LHCN-M2 (cell line): ENCODE data around the gene CCNQ. TPM values are rescaled to one million over a fixed set of nuclear protein-coding genes. Genes with fewer than 3 reads are reported as not detected.
A peak's percentile ranks its signal among the peaks of the same experiment; 100 is the strongest.

Experiments used
- DNase-seq: peaks from one replicate; pipeline ENCODE4 v3.0.0-alpha.2; 2012; ENCODE audit warnings: low read depth
- total RNA-seq: library from RNA; depleted of rRNA; stranded (reverse); fragments of >200 nt; gene quantifications from 2 replicates; pipeline ENCODE4 v1.2.3, GENCODE V29; 2014

Gene CCNQ
- total RNA-seq, 1 experiment from 2014 or later = 40.1 TPM

DNA sequence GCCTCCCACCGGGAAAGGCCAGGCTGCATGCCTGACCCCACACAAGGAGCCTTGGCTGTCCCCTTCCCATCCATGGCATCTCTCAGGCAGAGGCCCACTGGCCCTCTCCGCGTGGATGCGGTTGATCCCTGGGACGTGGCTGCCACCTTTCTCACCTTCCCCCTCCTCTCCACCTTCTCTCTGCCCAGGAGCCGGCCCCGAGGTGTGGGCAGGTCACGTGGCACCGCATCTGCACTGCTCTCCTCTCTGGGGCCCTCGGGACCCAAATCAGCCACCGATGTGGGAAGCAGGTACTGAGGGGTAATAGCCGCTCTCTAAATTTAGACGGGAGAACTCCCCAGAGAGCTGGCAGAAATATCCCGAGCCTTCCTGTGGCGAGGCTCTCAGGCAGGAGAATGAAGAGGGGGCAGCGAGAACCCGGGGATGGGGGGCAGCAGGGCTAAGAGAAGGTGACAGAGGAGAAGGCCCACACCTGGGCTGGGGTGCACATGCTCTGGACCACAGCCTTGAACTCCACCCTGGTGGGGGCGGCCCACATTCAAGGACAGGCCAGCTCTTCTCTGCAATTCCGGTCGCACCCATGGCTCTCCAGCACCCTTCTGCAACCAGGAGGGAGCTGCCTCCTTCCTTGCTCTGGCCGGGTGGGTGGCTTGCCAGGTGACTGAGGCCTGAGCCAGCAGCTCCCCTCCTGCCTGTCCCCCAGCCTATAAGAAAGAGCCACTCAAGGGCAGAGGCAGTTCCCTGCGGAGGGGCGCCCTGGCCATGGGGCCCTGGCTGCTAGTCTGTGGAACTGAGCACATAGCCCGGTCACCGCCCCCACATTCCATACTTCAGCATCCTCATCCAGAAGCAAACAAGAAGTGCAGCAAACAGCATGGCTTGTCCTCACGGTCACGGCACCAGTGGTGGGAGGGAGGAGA, 38.4 kb upstream of the CCNQ start:
- no peak for DNase-seq

DNA sequence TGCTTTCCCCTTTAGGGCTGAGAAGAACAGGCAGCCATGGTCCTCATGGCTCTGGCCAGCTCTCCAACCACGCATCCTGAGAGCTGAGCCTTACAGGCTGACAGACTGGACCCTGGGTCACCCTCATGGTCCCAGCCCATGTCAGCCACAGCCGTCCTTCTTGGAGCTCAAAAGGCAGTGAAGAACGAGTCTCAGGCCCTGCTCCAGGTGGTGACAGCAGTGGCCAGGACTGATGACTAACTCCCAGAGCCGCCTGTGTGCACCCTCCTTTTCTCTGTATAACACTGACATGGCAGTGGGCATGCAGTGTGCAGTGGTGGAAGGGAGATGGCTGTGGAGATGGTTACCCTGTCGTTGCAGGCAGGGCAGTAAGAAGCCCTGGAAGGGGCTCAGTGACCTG, 37.8 kb upstream of the CCNQ start:
- DNase-seq = no peak

DNA sequence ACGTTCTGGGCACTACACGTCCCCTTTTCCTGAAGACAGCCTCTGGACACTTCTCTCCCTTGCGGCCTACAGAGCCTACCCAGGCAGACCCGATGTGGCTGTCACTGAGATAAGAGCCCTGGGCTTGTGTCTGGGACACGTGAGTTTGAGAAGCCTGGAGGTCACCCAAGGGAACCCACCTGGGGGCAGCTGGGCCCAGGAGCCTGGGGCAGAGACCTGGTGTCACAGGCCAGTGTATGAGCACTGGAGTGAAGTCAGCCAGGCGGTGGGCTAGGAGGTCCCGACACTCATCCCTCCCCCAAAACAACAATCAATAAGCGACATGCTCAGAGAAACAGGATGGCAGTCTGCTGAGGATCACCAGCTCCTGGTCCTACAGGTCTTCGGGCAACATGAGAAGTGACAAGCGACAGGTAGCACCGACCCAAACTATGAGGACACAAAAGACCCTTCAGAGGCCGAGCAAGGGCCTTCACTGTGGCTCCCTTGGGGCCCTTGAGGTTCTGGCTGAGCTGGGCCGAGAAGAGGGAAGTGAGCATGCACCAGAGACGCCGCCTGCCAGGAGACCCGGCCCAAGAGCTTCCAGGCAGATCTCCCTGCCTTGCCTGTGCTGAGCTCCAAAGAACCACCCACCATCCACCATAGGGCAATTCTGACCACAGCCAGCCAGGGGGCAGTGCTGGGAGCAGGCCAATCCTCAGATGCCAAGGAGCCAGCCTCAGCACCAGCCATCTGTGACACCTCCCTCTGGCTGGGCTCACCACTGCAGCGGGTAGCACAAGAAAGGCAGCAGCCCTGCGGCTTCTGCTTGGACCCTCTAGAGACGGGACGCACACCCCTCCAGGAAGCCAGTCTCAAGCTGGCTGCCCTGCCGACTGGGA, 37.1 kb upstream of the CCNQ start:
- DNase-seq = peak; percentile 8

DNA sequence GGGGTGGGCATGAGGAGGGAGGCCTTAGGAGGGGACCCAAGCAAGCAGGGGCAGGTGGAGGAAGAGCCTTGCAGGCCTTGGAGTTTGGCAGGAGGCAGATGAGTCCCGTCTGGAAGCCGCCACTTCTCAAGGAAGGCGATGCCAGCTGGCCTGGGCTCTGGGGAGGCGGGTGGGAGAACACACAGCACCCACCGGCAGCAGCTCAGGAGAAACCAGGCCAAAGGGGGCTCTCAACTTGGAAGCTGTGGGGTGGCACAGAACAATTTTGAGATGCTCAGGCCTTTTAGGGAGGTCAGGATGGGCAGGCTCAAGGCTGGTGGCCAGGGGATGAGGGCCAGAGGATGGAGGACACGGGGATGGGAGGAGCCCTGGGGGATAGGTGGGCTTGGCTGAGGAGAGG, 36.4 kb upstream of the CCNQ start:
- no peak for DNase-seq

DNA sequence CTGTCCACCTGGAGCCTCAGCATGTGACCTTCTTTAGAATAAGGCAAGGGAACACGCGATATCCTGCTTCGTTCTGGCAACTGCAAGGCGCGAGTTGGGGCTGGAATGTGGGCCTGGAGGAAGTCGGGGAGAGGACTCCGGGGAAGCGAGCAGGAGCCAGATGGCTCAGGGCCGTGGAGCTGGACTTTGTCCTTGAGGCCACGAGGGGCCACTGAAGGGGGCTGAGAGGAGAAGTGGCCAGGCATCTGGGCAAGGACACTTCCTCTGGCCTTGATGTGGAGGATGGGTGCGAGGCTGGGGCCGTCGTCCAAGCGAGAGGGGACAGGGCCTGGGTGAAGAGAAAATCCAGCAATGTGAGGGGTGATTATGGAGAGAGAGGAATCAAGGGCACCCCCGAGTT, 35.9 kb upstream of the CCNQ start:
- DNase-seq = no peak

DNA sequence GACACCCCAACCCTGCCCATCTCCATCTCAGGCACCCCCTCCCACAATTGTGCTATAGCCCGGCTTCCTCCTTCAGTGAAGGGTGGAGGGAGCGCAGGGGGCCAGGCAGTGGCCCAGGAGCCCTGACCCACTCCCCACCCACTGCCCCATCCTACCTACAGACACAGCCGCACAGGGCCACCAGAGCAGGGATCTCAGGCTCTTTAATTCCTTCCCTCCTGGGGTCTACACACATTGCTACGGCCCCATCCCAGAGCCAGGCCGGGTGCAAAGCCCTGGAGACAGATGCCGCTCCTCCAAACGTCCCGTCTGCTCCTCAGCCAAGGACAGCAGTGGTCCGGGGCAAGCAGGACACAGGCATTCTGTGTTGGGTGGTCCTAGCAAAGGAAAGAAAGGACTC, 35.3 kb upstream of the CCNQ start:
- DNase-seq = no peak

DNA sequence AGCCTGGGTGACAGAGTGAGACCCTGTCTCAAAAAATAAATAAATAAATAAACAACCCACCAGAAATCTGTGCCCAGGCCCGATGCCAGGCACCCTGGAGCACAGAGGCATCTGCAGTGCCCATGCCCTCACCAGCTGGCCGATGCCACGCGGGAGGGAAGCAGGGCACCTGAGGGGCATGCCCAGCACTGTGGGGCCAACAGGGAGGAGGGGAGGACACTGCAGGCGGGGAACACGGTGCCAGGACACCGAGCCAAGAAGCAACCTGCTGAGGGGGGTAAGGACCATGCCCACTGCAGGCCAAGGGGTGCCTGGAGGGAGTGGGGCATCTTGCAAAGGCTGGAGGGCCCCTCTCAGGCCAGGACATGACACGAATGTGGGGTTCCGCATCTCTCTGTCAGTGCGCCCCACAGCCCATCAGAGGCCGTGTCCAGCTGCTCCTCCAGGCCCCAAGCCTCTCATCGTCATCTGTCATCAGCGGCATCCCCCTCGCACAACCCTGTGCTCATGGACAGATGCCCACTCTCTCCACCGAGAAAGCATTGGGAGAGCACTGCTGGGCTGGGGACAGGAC, 34.8 kb upstream of the CCNQ start:
- DNase-seq = no peak

DNA sequence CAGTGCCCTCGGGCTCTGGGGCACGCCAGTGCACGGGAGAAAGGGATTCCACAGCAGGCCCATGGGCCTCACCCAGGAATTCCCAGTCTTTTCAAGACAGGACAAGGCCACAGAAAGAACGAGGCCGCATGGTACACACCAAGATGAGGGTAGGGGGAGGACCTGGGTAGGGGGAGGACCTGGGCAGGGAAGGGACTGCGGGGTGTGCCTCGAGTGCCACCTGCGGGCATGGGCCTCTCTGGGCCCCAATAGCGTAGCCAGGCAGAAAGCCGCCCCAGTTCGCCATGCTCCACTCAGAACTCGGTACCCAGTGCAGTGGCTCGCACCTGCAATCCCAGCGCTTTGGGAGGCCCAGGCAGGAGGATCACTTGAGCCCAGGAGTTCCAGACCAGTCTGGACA, 34.1 kb upstream of the CCNQ start:
- DNase-seq = no peak

DNA sequence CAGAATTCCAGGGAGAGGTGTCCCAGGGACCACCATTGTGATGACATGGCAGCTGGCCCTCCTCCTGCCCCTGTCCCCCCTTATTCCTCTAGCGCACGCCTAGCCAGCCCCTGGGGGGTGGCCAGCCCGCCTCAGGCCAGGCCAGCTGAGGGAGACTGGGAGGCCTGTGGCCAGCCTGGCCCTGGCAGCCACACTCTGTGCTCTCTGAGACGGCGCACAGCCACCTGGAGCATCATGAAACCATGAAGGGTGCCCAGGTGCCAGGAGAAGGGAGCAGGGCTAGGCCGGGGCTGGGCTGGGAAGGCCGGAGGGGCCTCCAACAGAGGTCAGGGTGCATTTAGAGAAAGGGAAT, 33.6 kb upstream of the CCNQ start:
- DNase-seq = no peak

DNA sequence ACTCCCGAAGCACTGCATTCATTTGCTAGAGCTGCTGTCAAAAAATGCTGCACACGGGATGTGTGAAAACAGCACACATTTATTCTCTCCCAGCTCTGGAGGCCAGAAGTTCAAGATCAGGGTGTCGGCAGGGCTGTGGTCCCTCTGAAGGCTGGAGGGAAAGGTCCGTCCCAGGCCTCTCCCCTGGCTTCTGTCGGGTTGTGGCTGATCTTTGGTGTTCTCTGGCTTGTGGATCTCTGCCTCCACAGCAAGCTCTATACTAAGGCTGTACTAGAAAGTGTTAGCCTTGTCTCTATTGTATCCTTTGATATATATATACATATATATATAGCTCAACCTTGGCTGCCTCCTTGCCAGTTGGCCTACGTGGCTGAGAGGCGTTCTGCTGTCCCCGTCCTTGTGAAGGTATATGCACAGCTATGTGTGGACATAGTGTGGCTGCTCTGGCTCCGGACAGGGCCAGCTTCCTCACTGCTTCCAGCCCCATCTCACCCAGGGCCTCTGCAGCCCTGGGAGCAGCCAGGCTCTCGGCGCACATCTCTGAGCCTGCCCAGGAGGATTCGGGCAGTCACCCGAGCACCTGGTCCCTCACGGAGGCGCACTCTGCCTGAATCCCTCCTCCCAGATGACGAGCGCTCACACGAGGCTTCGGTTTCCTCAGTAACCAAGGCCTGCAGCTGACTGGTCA, 33.1 kb upstream of the CCNQ start:
- no peak for DNase-seq

DNA sequence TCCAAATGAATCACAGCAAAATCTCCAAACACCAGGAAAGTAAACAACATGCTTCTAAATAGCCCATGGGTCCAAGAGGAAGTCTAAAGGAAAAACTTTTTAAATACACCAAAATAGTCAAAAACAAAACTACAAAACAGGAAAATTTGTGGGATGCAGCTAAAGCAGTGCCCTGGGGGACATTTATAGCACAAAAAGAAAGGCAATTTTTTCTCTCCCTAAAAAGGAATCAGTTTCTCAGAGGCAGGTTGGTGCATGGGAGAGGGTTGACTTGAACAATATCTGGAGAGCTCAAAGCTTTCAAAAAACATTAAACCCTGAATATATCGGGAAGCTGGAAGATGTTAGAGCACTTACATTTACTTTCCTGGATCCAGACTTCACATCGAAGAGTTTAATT, 32.4 kb upstream of the CCNQ start:
- no peak for DNase-seq

DNA sequence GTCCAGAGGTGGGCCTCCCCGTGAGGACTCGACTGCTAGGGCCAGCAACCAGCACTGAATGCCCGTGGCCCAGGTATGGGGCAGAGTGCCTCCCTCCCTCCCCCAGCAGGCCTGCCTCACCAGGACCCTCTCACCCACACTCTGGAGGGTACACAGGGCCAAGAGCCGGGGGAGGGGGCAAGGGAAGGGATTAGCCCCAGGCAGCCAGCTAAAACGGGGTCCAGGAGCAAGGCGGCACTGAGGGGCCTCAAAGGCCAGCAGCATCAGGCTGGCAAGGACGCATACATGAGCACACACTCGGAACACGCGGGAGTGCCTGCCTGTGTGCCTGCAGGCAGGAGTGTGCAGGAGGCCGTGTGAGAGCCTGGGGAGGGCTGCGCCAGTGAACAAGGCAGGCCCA, 29.7 kb upstream of the CCNQ start:
- no peak for DNase-seq

DNA sequence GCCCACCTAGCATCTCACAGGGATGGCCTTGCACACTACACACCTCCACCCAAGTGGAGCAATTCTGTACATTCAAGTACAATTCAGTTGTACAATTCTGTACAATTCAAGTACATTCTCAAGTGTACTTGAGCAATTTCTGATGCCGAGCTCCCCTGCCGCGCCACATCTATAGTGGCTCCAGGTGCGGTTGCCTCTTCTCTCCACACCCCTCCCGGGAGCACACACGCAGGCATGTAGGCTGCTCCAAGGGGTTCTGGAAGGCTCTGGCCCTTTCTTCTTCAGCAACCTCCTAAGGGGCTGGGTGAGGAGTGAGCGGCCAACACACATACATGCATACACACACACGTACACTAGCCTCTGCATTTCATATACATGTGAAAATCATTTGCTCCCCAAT, 29.2 kb upstream of the CCNQ start:
- DNase-seq = no peak

DNA sequence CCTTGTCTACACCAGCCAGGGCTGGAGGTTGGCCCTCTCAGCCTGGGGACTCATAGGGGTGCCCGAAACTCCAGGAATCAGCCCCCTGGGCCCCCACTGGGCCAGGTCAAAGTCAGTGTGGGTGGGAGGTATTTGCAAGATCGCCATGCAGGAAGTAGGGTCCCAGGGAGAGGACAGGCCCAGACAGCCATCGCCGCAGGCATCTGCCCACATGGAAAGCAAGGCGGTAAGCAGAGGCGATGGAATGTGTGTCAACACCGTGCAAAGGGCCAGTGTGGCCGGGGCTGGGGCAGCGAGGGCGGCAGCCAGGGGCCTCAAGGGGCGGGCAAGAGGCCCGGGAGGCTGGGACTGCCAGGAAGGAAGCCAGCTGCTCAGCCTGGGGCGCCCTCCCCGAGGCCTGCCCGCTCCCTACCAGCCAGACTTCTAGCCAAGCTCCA, 28.8 kb upstream of the CCNQ start:
- no peak for DNase-seq

DNA sequence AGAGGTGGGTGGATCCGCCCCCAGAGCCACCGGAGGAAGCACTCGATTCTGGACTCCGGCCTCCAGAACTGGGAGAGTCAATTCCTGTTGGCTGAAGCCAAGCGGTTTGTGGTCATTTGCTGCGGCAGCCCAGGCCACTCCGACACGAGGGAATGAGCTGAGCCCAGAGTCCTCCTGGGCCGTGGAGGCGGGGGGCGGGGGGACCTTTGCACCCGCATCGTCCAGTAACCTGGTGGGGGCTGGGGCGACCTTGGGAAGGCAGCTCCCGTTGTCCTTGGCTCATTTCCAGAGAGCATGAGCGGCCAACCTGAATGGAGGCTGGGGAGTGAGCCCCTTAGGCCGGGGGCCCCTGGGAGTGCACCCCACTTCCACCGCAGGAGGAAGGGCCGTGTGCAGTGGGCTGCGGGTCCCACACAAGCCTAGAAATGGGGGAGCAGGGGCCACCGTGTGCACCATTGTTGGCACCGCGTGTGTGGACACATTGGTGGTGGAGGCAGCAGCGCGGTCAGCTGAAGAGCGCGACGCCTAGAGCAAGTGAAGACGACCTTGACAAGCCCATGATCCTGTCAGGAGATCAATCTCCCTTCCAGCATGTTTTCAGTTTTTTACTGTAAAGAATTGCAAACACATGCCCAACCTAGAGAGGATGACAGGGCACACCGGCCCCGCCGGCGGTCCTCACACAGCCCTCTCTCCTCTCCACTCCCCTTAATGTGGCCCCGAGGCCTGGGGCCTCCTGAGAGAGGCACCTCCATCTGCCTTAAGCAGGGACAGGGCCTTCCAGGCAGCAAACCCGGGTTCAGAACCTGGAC, 28.1 kb upstream of the CCNQ start:
- DNase-seq = no peak

DNA sequence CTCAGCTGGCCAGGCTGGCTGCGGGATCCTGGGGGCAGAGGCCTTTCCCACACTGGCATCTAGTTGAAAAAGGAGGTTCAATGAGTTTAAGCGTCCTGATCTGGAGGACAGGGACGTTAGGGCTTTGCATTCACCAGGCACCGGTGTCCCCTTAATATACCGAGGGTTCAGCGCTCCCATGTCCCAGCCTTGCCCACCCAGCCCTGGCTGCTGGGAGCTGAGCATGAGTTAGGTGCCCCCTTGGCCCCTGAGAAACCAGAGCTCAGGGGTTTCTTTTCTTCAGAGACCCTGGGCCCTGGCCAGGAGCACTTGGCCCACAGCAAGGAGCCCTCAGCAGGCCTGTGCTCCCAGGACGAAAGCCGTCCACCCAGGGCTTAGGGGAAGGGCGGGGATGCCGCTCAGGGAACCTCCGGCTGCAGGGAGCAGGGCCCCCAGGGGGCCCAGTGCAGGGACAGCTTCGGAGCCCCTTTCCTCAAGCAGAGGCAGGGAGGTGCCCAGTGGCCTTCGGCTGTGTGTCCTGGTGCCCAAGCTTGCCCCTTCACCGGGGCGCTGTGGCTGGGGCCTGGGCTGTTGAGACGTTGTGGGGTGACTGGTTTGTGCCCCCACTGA, 27.2 kb upstream of the CCNQ start:
- DNase-seq = no peak

DNA sequence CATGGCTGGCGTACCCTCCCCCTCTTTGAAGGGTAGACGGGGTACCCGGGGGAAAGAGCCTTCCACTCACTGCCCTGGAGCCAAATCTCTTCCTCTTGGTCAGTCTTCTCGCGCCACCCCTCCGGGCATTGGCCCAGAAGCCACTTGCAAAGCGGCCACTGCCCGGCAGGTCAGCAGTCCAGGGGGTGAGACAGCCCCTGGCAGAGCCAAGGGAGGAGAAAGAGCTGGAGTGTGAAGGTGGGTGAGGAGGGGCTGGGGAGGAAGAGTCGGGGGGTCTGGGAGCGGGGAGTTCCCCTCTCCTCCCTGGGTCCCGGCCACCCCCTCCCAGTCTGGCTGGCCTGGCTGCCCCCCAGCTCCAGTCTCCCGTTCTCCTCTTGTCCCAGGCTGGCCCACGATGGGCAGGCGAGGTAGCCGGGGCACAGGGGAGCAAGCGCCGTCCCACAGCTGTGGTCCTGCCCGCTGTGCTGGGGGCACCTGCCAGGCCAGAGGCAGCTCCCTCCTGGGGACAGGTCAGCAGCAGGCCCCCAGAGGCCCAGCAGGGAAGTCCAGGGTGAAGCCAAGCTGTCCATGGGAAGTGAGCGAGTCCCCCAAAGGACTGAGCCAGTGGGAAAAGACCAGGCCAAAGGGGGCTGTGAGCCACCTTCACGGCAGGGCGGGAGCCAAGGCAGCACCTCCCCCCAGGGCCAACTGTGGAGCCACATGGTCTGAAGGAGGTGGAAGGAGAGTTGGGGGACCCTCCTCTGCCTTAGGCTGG, 26.5 kb upstream of the CCNQ start:
- DNase-seq = no peak

DNA sequence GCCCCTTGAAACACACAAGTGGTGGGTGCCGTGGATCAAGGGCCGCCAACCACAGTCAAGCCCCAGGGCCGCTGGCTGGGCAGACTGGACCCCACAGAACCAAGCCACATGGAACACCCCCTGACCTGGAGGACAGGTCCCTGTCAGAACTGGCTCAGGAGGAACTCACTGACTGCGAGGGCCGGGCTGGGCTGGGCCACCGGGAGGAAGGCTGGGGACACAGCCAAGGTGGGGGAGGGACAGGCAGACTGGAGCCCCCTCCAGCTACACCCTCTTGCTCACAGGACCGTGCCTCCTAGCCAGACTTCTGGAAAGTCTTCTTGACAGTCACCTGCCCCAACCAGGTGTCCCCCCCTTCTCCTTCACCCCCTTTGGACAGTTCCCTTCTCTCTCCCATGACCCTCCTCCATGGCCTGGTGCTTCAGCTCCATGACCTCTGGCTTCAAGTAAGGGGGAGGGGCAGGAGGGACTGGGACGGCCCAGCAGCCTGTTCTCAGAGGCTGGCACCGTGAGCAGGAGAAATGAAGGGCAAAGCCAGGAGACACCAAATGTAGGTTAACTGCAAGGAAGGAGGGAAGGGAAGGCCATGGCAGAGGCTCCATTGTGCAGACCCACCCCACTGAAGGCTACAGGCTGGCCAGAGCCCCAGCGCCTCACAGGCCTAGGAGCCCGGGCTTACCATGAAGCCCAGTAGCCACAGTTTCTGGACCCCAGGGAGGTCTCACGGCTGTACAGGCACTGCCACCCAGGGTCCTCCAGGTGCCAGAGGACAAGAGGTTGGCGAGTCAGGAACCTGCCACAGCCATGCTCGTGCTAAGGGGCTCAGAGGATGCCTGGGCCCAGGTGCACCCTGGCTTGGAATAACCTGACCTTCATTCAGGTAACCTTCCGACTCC, 25.5 kb upstream of the CCNQ start:
- DNase-seq = no peak
